ENCODE data around the gene SLFN12. TPM values are rescaled to one million over a fixed set of nuclear protein-coding genes. Genes with fewer than 3 reads are reported as not detected.

The SLFN12 gene
- total RNA-seq, 1 experiment from 2014 or later = 12.7 TPM

DNA sequence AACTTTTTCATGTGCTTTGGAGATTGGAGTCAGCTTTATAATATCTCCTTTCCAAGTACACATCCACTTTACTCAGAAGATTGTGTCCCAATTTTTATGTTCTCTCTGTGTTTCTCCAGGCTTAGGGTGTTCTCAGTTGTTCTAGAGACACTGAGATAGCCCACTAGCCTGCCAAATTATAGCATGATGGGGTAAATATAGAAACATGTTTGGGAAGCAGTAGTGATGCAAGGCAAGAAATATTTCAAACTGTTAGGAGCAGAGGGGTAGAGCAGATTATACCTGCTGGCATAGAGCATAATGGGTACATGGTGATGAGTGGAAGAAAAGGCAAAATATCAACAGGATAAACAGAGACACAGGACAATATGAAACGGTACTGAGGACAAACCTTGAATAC is 71.3 kb downstream of the SLFN12 start:
- Mint-ChIP-seq H3K36me3 (no peaks in the 10 kb centered on the region), H3K27me3 (ENCODE audit: low read depth) (peaks cover 57% of the 10 kb centered on the region), H3K27ac (no peak overlapping the region), H3K9me3 (no peaks in the 10 kb centered on the region), H3K4me1 (no peaks in the 10 kb centered on the region), H3K4me3 (no peak overlapping the region)
- no peak for TF ChIP-seq TEAD1 (CRISPR knock-in tag; IDR thresholded peaks at IDR 0.05)
- no peak for TF ChIP-seq ZNF232 (CRISPR knock-in tag; IDR thresholded peaks at IDR 0.05)
- TF ChIP-seq ATF6 (CRISPR knock-in tag; IDR thresholded peaks at IDR 0.05) = no peak
- TF ChIP-seq ZNF138 (CRISPR knock-in tag; conservative IDR thresholded peaks at IDR 0.05) = no peak
- TF ChIP-seq, protein P1, sequence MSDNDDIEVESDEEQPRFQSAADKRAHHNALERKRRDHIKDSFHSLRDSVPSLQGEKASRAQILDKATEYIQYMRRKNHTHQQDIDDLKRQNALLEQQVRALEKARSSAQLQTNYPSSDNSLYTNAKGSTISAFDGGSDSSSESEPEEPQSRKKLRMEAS (CRISPR knock-in tag; IDR thresholded peaks at IDR 0.05) = no peak
- no peak for TF ChIP-seq ETV6 (CRISPR knock-in tag; IDR thresholded peaks at IDR 0.05)
- no peak for TF ChIP-seq E2F5 (CRISPR knock-in tag; IDR thresholded peaks at IDR 0.05)
- no peak for TF ChIP-seq TCF7 (CRISPR knock-in tag; IDR thresholded peaks at IDR 0.05; ENCODE audit: low read depth)
- TF ChIP-seq SP1 (CRISPR knock-in tag; conservative IDR thresholded peaks at IDR 0.05) = no peak
- TF ChIP-seq ZNF671 (CRISPR knock-in tag; IDR thresholded peaks at IDR 0.05) = no peak
- no peak for TF ChIP-seq NFYB (CRISPR knock-in tag; conservative IDR thresholded peaks at IDR 0.05; ENCODE audit: low read depth)
- TF ChIP-seq, protein P2, sequence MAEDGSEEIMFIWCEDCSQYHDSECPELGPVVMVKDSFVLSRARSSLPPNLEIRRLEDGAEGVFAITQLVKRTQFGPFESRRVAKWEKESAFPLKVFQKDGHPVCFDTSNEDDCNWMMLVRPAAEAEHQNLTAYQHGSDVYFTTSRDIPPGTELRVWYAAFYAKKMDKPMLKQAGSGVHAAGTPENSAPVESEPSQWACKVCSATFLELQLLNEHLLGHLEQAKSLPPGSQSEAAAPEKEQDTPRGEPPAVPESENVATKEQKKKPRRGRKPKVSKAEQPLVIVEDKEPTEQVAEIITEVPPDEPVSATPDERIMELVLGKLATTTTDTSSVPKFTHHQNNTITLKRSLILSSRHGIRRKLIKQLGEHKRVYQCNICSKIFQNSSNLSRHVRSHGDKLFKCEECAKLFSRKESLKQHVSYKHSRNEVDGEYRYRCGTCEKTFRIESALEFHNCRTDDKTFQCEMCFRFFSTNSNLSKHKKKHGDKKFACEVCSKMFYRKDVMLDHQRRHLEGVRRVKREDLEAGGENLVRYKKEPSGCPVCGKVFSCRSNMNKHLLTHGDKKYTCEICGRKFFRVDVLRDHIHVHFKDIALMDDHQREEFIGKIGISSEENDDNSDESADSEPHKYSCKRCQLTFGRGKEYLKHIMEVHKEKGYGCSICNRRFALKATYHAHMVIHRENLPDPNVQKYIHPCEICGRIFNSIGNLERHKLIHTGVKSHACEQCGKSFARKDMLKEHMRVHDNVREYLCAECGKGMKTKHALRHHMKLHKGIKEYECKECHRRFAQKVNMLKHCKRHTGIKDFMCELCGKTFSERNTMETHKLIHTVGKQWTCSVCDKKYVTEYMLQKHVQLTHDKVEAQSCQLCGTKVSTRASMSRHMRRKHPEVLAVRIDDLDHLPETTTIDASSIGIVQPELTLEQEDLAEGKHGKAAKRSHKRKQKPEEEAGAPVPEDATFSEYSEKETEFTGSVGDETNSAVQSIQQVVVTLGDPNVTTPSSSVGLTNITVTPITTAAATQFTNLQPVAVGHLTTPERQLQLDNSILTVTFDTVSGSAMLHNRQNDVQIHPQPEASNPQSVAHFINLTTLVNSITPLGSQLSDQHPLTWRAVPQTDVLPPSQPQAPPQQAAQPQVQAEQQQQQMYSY (CRISPR knock-in tag; IDR thresholded peaks at IDR 0.05) = no peak
- TF ChIP-seq NR2C2 (CRISPR knock-in tag; IDR thresholded peaks at IDR 0.05) = no peak
- no peak for TF ChIP-seq NR3C1 (CRISPR knock-in tag; conservative IDR thresholded peaks at IDR 0.05; ENCODE audit: low read depth)
- TF ChIP-seq HMGXB4 (CRISPR knock-in tag; IDR thresholded peaks at IDR 0.05) = no peak
- no peak for TF ChIP-seq ZNF317 (CRISPR knock-in tag; IDR thresholded peaks at IDR 0.05; ENCODE audit: borderline replicate concordance, low read depth)
- TF ChIP-seq PRRX2 (CRISPR knock-in tag; IDR thresholded peaks at IDR 0.05) = no peak
- TF ChIP-seq, protein P3, sequence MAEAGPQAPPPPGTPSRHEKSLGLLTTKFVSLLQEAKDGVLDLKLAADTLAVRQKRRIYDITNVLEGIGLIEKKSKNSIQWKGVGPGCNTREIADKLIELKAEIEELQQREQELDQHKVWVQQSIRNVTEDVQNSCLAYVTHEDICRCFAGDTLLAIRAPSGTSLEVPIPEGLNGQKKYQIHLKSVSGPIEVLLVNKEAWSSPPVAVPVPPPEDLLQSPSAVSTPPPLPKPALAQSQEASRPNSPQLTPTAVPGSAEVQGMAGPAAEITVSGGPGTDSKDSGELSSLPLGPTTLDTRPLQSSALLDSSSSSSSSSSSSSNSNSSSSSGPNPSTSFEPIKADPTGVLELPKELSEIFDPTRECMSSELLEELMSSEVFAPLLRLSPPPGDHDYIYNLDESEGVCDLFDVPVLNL (CRISPR knock-in tag; IDR thresholded peaks at IDR 0.05; ENCODE audit: borderline replicate concordance, low read depth) = no peak
- no peak for TF ChIP-seq NFATC4 (CRISPR knock-in tag; IDR thresholded peaks at IDR 0.05)
- TF ChIP-seq ARID4B (CRISPR knock-in tag; IDR thresholded peaks at IDR 0.05; ENCODE audit: borderline replicate concordance) = no peak
- ATAC-seq (no peak), DNase-seq (ENCODE audit: low spot score) (no peak)
- ChIA-PET POLR2A (no interaction called here), CTCF (interaction anchor here (0.5 to 1.1 kb wide), 2 partner anchors 15 to 48 kb away, joined by 3 to 4 read pairs; no protein-coding TSS in a partner anchor)
